GM12801 (cell line): ENCODE results near the gene FGGY.

Experiments used
- TF ChIP-seq, protein P1 (sequence below): IDR thresholded peaks from one replicate; pipeline ENCODE4 v1.5.1; 2011; ENCODE audit warnings: control low read depth; ENCODE audit not compliant: insufficient read length; ENCODE audit errors: extremely low read depth

Gene FGGY

DNA sequence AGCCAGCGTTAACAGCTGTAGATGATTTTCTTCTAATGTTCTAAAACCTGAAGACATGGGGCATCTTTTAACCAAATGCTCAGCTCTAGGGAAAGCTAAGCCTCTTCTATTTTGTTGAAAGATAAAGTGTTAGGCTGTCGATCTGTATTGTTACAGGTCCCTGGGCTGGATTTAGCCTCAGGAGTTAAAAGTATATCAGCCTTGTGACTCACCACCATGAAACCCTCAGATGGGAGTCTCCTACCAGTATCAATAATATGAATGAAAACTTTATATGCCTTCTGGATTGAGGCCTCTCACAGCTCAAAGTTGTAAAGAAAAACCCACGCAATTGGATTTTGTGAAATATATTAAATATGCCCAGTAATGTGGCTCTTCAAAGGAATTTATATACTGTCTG lies 231.6 kb downstream of the FGGY start:
- TF ChIP-seq, protein P1, sequence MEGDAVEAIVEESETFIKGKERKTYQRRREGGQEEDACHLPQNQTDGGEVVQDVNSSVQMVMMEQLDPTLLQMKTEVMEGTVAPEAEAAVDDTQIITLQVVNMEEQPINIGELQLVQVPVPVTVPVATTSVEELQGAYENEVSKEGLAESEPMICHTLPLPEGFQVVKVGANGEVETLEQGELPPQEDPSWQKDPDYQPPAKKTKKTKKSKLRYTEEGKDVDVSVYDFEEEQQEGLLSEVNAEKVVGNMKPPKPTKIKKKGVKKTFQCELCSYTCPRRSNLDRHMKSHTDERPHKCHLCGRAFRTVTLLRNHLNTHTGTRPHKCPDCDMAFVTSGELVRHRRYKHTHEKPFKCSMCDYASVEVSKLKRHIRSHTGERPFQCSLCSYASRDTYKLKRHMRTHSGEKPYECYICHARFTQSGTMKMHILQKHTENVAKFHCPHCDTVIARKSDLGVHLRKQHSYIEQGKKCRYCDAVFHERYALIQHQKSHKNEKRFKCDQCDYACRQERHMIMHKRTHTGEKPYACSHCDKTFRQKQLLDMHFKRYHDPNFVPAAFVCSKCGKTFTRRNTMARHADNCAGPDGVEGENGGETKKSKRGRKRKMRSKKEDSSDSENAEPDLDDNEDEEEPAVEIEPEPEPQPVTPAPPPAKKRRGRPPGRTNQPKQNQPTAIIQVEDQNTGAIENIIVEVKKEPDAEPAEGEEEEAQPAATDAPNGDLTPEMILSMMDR = no peak

DNA sequence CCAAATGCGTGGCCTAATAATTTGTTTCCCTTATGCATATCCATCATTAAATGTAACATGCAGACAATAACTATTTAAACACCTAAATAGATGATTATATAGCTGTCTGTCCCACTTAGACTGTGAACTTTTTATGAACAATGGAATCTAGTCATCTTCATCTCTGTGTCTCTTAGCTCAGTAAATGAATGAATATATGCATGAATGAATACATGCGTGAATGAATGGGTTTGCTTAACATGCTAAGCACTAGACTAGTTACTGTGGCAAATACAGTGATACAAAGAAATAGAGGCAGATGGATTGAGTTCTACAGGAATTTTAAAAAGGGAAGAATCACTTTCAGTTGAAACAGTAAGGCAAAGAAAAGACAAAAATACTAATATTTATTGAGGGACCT lies 232.0 kb downstream of the FGGY start:
- TF ChIP-seq, protein P1 = no peak

DNA sequence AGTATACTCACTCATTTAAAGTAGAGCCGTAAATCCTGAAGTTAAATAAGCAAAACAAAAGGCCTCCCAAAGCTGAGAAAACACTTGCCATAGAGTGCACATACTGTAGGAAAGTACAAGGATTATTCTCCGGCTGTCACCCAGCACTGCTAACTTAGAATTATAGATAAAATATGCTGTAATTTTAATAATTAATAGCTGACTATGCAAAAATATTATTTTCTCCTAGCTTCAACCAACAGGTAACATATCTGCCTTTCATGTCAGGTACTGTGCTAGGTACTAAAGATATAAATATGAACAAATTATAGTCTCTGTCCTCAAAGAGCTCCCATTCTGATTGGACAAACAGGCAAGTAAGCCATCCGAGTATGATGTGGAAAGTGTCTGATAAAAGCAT lies 233.2 kb downstream of the FGGY start:
- TF ChIP-seq, protein P1 = no peak

DNA sequence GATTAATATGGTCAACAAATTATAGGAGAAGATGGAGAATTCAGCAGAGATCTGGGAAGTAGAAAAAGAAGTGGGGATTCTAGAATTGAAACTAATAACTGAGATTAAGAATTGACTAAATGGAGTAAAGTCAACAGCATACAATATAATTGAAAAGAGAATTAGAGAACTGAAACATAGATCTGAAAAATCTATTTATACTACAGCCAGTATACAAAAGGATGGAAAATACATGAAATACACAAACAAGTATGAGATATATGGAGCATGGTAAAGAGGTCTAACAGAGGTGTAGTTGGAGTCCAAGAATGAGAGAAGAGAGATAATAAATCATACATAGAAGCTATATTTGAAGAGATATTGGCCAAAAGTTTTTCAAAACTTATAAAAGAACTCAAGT lies 235.2 kb downstream of the FGGY start:
- TF ChIP-seq, protein P1 = no peak

DNA sequence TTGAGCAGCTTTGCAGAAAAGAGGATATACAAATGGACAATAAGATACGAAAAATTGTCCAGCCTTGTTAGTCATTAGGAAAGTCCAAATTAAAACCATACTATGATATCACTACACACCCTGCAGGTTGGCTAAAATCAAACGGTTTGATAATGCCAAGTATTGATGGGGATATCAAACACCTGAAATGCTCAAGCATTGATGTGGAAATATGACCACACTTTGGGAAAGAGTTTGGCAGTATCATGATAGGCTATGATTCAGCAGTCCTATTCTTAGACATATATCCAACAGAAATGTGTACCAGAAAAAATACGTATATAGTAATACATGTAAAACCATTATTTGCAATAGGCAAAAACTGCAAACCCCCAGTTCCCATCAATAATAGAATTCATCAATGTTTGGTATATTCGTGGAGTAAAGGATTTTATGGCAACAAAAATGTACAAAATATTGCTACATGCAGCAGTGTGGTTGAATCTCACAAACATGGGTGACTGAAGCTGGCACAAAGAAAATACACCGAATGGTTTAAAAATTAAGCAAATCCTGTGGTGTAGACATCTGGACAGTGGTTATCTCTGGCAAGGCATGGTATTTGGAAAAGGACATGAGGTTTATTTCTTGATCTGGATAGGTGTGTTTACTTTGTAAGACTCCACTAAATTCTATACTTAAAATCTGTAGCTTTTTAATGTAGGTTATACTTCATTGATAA lies 243.2 kb downstream of the FGGY start:
- TF ChIP-seq, protein P1 = no peak

DNA sequence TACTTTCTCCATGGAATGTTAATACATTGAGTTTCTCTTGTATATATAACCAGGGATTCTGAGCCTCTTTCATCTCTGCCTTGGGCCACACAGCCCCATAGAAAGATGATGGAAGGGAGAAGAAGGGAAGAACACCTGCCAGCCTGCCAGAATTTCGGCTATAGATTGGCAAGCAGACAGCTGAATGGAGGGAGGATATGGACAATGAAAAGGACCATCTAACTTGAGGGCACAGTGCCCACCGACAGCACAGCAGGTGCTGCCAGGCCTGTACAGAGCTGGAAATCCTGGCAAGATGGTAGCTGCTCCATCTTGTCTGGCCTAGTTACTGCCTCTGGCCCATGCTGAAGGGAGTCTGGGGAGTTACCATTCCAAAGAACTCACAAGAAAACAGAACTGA lies 244.3 kb downstream of the FGGY start:
- TF ChIP-seq, protein P1 = no peak

DNA sequence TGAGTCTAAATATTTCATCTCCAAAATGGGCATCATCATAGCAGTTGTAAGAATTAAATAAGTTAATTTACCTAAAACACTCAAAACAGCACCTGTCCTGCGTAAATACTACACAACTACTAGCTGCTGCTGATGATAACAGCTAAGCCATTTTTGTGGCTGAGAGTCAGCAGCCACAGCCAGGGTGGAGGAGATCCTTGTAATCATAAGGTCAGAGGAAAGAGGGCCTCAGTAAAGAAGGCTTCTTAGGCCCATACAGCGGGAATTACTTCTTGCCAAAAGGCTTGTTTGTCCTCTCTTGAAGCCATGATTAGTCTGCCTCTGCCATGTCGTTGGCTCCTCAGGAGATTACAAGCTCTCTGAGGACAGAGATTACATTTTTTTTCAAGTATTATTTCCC lies 245.0 kb downstream of the FGGY start:
- TF ChIP-seq, protein P1 = no peak
